K562 (cell line): ENCODE measurements around the gene DZIP1.

Experiments
- HLTF ChIP-seq: fragments of 450-650 bp; IDR thresholded peaks from 2 replicates; pipeline ENCODE4 v1.6.1; 2016
- NR3C1 ChIP-seq: sonication (generic); formaldehyde crosslinking; IDR thresholded peaks from 2 replicates; pipeline ENCODE4 v1.8.1; 2022; ENCODE audit warnings: missing genetic modification reagents
- POLR2A ChIP-seq: fragments of 450-650 bp; conservative IDR thresholded peaks from 2 replicates; pipeline ENCODE4 v1.6.1; 2016
- ZNF140 ChIP-seq: fragments of 250-450 bp; sonication (Bioruptor Pico); IDR thresholded peaks from 2 replicates; pipeline ENCODE4 v1.8.0; 2021; ENCODE audit warnings: moderate library complexity, mild to moderate bottlenecking, inconsistent platforms
- TF ChIP-seq, protein P1 (sequence below), 3 experiments: IDR thresholded peaks in 2 of 3; conservative IDR thresholded peaks in 1 of 3; 2 replicates each; pipeline ENCODE4 v1.5.1; 2011 to 2012; ENCODE audit warnings: low read length in 3 of 3, mild to moderate bottlenecking in 3 of 3, control low read depth in 2 of 3, improper control_type of control experiment in 1 of 3, inconsistent platforms in 1 of 3, low read depth in 1 of 3, mixed read lengths in 1 of 3, moderate library complexity in 1 of 3; ENCODE audit not compliant: insufficient read depth in 2 of 3

- TF ChIP-seq ZNF140 (CRISPR knock-in tag): no peak
- no peak for TF ChIP-seq NR3C1
- no peak for TF ChIP-seq POLR2A
- TF ChIP-seq HLTF: no peak
- TF ChIP-seq, protein P1, sequence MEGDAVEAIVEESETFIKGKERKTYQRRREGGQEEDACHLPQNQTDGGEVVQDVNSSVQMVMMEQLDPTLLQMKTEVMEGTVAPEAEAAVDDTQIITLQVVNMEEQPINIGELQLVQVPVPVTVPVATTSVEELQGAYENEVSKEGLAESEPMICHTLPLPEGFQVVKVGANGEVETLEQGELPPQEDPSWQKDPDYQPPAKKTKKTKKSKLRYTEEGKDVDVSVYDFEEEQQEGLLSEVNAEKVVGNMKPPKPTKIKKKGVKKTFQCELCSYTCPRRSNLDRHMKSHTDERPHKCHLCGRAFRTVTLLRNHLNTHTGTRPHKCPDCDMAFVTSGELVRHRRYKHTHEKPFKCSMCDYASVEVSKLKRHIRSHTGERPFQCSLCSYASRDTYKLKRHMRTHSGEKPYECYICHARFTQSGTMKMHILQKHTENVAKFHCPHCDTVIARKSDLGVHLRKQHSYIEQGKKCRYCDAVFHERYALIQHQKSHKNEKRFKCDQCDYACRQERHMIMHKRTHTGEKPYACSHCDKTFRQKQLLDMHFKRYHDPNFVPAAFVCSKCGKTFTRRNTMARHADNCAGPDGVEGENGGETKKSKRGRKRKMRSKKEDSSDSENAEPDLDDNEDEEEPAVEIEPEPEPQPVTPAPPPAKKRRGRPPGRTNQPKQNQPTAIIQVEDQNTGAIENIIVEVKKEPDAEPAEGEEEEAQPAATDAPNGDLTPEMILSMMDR (IDR thresholded peaks at IDR 0.05 in 2 of 3, conservative IDR thresholded peaks at IDR 0.05 in 1 of 3; ENCODE audit: insufficient read depth in 2 of 3, low read depth in 1 of 3, low read length in 3 of 3): peak; percentile 29 to 64 (median 39); a peak in 3 of 6 replicates
Observed at GRCh38 chr13:95660981-95661581, 16.6 kb upstream of the DZIP1 start.
